Cardiac fibroblast (primary cell): ENCODE measurements around the gene PARVA.

Experiments
- DNase-seq, 2 donors: peaks; one replicate each; pipeline versions ENCODE4 v3.0.0 to v3.0.0-alpha.2; 2010; ENCODE audit warnings: low read depth in 2 of 2
- H3K4me3 ChIP-seq, 2 donors: replicated peaks in 1 of 2; 1 replicate in 1 of 2; 2 replicates in 1 of 2; pipeline ENCODE4 v1.5.1; 2011; ENCODE audit warnings: low read depth in 2 of 2, low read length in 2 of 2, mild to moderate bottlenecking in 2 of 2, moderate library complexity in 1 of 2
- CTCF ChIP-seq: IDR thresholded peaks from one replicate; pipeline ENCODE4 v1.5.1; 2011; ENCODE audit warnings: low read depth, mild to moderate bottlenecking, low read length, inconsistent platforms

Gene PARVA

GRCh38 chr11:12559011-12559410, 181.6 kb downstream of the PARVA start:
- TF ChIP-seq CTCF: no peak
- no peak for DNase-seq
- H3K4me3 ChIP-seq: no peak overlapping the region

GRCh38 chr11:12560362-12560761, 183.0 kb downstream of the PARVA start:
- no peak for TF ChIP-seq CTCF
- no peak for DNase-seq
- no peak overlapping the region for H3K4me3 ChIP-seq

- TF ChIP-seq CTCF: no peak
- no peak for DNase-seq
- H3K4me3 ChIP-seq: no peak overlapping the region
These were observed 183.5 kb downstream of the PARVA start for GRCh38 chr11:12560861-12561260.

DNA sequence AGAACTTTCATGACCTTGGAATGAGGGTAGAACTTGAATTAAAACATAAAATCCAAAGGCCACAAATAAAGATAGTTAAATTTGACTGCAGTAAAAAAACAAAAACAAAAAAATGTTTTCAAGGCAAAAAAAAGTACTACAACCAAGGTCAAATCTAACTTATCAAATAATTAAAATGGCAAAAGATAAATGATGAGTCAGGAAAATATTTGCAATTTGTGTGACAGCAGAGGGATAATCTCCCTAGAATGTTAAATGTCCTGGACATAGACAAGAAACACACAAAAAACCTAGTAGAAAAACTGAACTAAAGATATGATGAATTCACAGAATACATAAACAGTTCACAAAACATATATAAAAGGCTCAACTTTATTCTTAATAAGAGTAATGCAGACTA, 186.6 kb downstream of the PARVA start:
- DNase-seq: no peak
- TF ChIP-seq CTCF: no peak

DNA sequence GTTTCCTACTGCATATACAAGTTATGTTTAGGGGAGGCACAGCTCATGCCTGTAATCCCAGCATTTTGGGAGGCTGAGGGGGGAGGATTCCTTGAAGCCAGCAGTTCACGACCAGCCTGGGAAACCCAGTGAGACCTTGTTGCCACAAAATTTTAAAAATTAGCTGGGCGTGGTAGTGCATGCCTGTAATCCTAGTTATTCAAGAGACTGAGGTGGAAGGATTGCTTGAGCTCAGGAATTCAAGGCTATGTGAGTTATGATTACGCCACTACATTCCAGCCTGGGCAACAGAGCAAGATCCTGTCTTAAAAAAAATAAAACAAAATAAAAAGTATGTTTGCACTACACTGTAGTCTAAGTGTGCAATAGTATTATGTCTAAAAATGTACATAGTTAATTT, 188.0 kb downstream of the PARVA start:
- H3K4me3 ChIP-seq: no peak overlapping the region
- DNase-seq: no peak
- no peak for TF ChIP-seq CTCF

More for the DNA sequence above, 186.6 kb downstream of the PARVA start:
- no peak overlapping the region for H3K4me3 ChIP-seq

DNA sequence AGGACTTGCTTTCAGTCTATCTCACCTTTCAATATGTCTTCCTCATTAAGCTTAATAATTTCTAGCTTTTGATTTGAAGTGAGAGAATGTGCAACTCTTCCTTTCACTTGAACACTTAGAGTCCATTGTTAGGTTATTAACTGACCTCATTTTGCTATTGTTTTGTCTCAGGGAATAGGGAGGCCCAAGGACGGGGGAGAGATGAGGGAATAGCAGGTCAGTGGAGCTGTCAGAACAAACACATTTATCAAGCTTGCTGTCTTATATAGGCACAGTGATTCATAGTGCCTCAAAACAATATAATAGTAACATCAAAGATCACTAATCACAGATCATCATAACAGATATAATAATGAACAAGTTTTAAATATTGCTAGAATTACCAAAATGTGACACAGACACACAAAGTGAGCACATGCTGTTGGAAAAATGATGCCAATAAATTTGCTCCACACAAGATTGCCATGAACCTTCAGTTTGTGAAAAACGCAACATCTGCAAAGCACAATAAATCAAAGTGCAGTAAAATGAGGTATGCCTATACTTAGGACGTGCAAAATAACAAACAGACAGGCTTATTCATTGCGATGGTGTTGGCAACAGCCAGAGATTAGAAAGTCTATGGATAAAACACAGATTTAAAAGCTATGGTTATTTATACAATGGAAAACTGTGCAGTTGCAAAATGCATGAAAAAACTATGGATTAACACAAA, 190.5 kb downstream of the PARVA start:
- TF ChIP-seq CTCF: no peak
- DNase-seq: no peak
- H3K4me3 ChIP-seq: no peak overlapping the region
